Lower lobe of right lung (tissue), 2 donors: ENCODE results near the gene CHST6. TPM values are rescaled to one million over a fixed set of nuclear protein-coding genes. Genes with fewer than 3 reads are reported as not detected.

ENCODE experiments used
- ATAC-seq, 2 donors: fragments of 200-7000 bp; cut with Tn5 transposase; one replicate each; pipeline ENCODE4 v1.9.1; 2020 to 2022; ENCODE audit warnings: mild to moderate bottlenecking in 2 of 2, moderate library complexity in 2 of 2
- DNase-seq: peaks from one replicate; pipeline ENCODE4 v3.0.0-alpha.2; 2020
- H3K27ac ChIP-seq: fragments of 200-600 bp; one replicate; pipeline ENCODE4 v1.8.0; 2022
- H3K27me3 ChIP-seq: fragments of 200-600 bp; one replicate; pipeline ENCODE4 v1.8.0; 2022; ENCODE audit warnings: low read depth
- H3K36me3 ChIP-seq: fragments of 200-600 bp; one replicate; pipeline ENCODE4 v1.8.0; 2022; ENCODE audit warnings: mild to moderate bottlenecking
- H3K4me1 ChIP-seq: fragments of 200-600 bp; one replicate; pipeline ENCODE4 v1.8.0; 2022
- H3K4me3 ChIP-seq: fragments of 200-600 bp; one replicate; pipeline ENCODE4 v1.8.0; 2022; ENCODE audit warnings: mild to moderate bottlenecking
- H3K9me3 ChIP-seq: fragments of 200-600 bp; one replicate; pipeline ENCODE4 v1.8.0; 2022
- CTCF ChIP-seq: fragments of 200-600 bp; IDR thresholded peaks from one replicate; pipeline ENCODE4 v1.8.0; 2022; ENCODE audit warnings: antibody characterized with exemption, mild to moderate bottlenecking
- intact Hi-C: fragments of 100-400 bp; cut with DNase I; formaldehyde crosslinking; loops from one replicate; pipeline ENCODE4 v1.11.0; 2022
- total RNA-seq: library from RNA; stranded (reverse); fragmentation: NEBNext Ultra II Directional; extraction: Animal tissue kit (Norgen Biotek cat#: 25700); gene quantifications from one replicate; pipeline ENCODE4 v1.2.1, GENCODE V29; 2021
- donor health status: DM: no; HTN: yes; CAD: no; lungs with severe emphysema.

The CHST6 gene
- total RNA-seq, 1 donor from 2014 or later: 2.5 TPM

- intact Hi-C loops: no loop called here
- H3K9me3 ChIP-seq: no peaks in the 10 kb centered on the region
- no peak overlapping the region for H3K4me3 ChIP-seq
- DNase-seq (no peak), ATAC-seq (peak in 1 of 2 donors; percentile 14)
- TF ChIP-seq CTCF: no peak
- H3K36me3 ChIP-seq: no peaks in the 10 kb centered on the region
- no peaks in the 10 kb centered on the region for H3K27me3 ChIP-seq
- H3K27ac ChIP-seq: no peak overlapping the region
- H3K4me1 ChIP-seq: no peaks in the 10 kb centered on the region
These were observed 40.1 kb upstream of the CHST6 start for GRCh38 chr16:75535211-75535843.

DNA sequence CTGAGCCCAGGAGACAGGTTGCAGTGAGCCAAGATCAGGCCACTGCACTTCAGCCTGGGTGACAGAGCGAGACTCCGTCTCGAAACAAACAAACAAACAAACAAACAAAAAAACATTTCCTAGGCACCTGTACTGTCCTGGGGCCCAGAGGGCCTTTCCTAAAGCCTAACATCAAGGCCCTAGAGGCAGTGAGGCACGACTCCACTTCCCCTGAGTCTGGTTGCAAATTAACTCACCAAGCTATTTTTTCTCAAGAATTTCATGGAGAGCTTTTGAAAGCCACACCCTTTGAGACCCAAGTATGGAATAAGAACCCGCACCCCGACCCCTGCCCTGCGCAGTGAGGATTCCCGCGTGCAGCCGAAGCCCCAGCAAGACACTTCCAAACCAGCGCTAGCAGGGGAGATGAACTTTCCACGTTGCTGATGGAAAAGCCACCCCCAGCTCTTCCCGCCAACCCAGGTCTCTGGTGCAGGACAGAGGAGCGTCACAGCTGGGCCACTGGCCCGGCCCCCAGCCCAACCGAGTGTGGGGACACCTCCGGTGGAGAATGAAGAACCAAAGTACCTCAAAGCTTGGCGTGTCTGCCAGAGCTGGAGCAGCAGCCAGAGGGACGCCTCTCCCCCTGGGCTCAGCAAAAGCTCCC lies 39.4 kb upstream of the CHST6 start:
- intact Hi-C loops: no loop called here
- peak in 1 of 2 donors; percentile 19 for ATAC-seq
- no peaks in the 10 kb centered on the region for H3K36me3 ChIP-seq

DNA sequence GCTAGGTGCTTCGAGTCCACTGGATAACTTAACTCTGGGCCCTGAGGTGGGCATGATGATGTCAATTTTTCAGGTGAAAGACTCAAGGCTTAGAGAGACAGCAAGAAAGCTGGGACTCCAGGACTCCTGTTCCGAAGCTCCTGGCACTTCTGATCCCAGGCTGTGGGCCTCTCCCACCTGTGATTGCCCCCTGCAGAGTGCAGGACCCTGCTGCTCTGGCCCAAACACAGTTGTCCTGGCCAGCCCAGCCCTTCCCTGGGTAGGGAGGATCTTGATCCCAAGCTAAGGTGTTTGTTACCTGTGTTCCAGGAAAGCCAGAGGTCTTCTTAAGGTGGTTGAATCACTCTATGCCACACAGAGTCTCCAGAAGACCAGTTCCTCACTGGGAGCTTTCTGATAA lies 37.5 kb upstream of the CHST6 start:
- Histone ChIP-seq H3K4me3 (no peak overlapping the region), H3K4me1 (no peaks in the 10 kb centered on the region), H3K27ac (no peak overlapping the region), H3K9me3 (no peaks in the 10 kb centered on the region), H3K27me3 (no peaks in the 10 kb centered on the region), H3K36me3 (no peaks in the 10 kb centered on the region)
- intact Hi-C loops: no loop called here
- ATAC-seq (no peak), DNase-seq (no peak)
- TF ChIP-seq CTCF: no peak

More for the DNA sequence above, 39.4 kb upstream of the CHST6 start:
- Histone ChIP-seq H3K27ac (no peak overlapping the region), H3K27me3 (no peaks in the 10 kb centered on the region), H3K9me3 (no peaks in the 10 kb centered on the region), H3K4me1 (no peaks in the 10 kb centered on the region), H3K4me3 (no peak overlapping the region)
- DNase-seq: no peak
- no peak for TF ChIP-seq CTCF

DNA sequence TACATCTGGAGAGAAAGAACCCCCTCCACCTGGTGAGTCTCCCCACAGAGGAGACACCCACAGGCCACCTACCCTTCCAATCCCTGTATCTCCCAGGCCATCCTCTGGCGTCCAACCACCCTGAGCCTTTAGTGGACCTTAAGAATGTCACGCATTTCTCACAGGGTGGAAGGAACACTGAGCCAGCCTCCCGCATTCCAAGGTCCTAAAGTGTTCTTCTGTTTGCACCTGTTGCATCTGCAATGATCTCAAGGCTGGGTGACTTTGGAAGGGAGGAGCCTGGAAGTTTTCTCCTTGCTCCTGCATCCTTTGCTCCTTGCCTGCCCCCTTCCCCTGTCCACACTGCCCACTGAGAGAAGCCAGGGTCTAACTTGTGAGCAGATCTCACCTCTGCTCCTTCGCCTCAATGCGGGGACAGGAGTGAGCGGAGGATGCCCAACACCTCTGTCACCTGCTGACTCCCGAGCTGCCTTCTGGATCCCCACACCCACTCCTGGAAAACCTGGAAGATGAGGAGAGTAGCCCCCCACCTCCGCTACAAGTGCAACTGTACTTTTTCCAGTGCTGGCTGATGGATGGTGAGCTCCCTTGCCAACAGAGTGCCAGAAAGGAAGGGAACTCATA lies 37.0 kb upstream of the CHST6 start:
- no peak for ATAC-seq
- TF ChIP-seq CTCF: no peak

GRCh38 chr16:75529959-75530358 lies 34.7 kb upstream of the CHST6 start:
- no peaks in the 10 kb centered on the region for H3K27me3 ChIP-seq
- H3K4me3 ChIP-seq: no peak overlapping the region
- TF ChIP-seq CTCF: no peak
- intact Hi-C loops: no loop called here
- DNase-seq: no peak
- no peaks in the 10 kb centered on the region for H3K9me3 ChIP-seq
- H3K4me1 ChIP-seq: no peaks in the 10 kb centered on the region
- H3K36me3 ChIP-seq: no peaks in the 10 kb centered on the region
- ATAC-seq: no peak
- no peak overlapping the region for H3K27ac ChIP-seq

More for the DNA sequence above, 37.0 kb upstream of the CHST6 start:
- no peaks in the 10 kb centered on the region for H3K4me1 ChIP-seq
- intact Hi-C loops: no loop called here
- no peaks in the 10 kb centered on the region for H3K36me3 ChIP-seq
- H3K4me3 ChIP-seq: no peak overlapping the region
- no peak overlapping the region for H3K27ac ChIP-seq
- no peaks in the 10 kb centered on the region for H3K9me3 ChIP-seq
- no peaks in the 10 kb centered on the region for H3K27me3 ChIP-seq
- no peak for DNase-seq
